BE2C (cell line): ENCODE data around the gene CLEC2L.

Experiments used
- DNase-seq: peaks from one replicate; pipeline ENCODE4 v3.0.0-alpha.2; 2020
- H3K27me3 ChIP-seq: fragments of 250-450 bp; sonication (Bioruptor Pico); 2 replicates; pipeline ENCODE4 v1.5.1; 2020; ENCODE audit warnings: mild to moderate bottlenecking
- H3K36me3 ChIP-seq: fragments of 250-450 bp; sonication (Bioruptor Pico); 2 replicates; pipeline ENCODE4 v1.5.1; 2020; ENCODE audit warnings: mild to moderate bottlenecking
- H3K4me1 ChIP-seq: fragments of 250-450 bp; sonication (Bioruptor Pico); 2 replicates; pipeline ENCODE4 v1.5.1; 2020
- H3K4me3 ChIP-seq: 2 replicates; pipeline ENCODE4 v1.5.1; 2011; ENCODE audit warnings: low read depth, low read length
- H3K9me3 ChIP-seq: fragments of 250-450 bp; sonication (Bioruptor Pico); 2 replicates; pipeline ENCODE4 v1.5.1; 2020
- CTCF ChIP-seq: IDR thresholded peaks from 2 replicates; pipeline ENCODE4 v1.5.1; 2012; ENCODE audit warnings: mild to moderate bottlenecking, low read depth, low read length

Gene CLEC2L

GRCh38 chr7:139534966-139535651 is 11.6 kb downstream of the CLEC2L start:
- TF ChIP-seq CTCF: no peak
- Histone ChIP-seq H3K36me3 (no peaks in the 10 kb centered on the region), H3K27me3 (no peaks in the 10 kb centered on the region), H3K9me3 (no peaks in the 10 kb centered on the region), H3K4me3 (no peak overlapping the region), H3K4me1 (no peaks in the 10 kb centered on the region)
- no peak for DNase-seq

GRCh38 chr7:139536152-139536551 is 12.7 kb downstream of the CLEC2L start:
- Histone ChIP-seq H3K4me3 (no peak overlapping the region), H3K36me3 (no peaks in the 10 kb centered on the region), H3K9me3 (no peaks in the 10 kb centered on the region), H3K4me1 (no peaks in the 10 kb centered on the region), H3K27me3 (no peaks in the 10 kb centered on the region)
- no peak for DNase-seq
- no peak for TF ChIP-seq CTCF

GRCh38 chr7:139538881-139539635 is 15.6 kb downstream of the CLEC2L start:
- TF ChIP-seq CTCF: no peak
- no peak overlapping the region for H3K4me3 ChIP-seq
- no peak for DNase-seq
- H3K27me3 ChIP-seq: no peaks in the 10 kb centered on the region
- no peaks in the 10 kb centered on the region for H3K9me3 ChIP-seq
- no peaks in the 10 kb centered on the region for H3K36me3 ChIP-seq
- no peaks in the 10 kb centered on the region for H3K4me1 ChIP-seq

- no peaks in the 10 kb centered on the region for H3K36me3 ChIP-seq
- H3K27me3 ChIP-seq: no peaks in the 10 kb centered on the region
- no peak overlapping the region for H3K4me3 ChIP-seq
- H3K4me1 ChIP-seq: no peaks in the 10 kb centered on the region
- H3K9me3 ChIP-seq: no peaks in the 10 kb centered on the region
- no peak for DNase-seq
- TF ChIP-seq CTCF: no peak
These were observed 16.7 kb downstream of the CLEC2L start for GRCh38 chr7:139540203-139540602.

GRCh38 chr7:139541600-139542307 is 18.3 kb downstream of the CLEC2L start:
- TF ChIP-seq CTCF: no peak
- H3K4me3 ChIP-seq: no peak overlapping the region
- DNase-seq: no peak
- no peaks in the 10 kb centered on the region for H3K36me3 ChIP-seq
- H3K4me1 ChIP-seq: no peaks in the 10 kb centered on the region
- H3K27me3 ChIP-seq: no peaks in the 10 kb centered on the region
- H3K9me3 ChIP-seq: no peaks in the 10 kb centered on the region
